Testis (tissue), 3 donors: ENCODE measurements around the gene HDAC9. TPM values are rescaled to one million over a fixed set of nuclear protein-coding genes. Genes with fewer than 3 reads are reported as not detected.

Experiments used
- DNase-seq: peaks from one replicate; pipeline ENCODE4 v3.0.0-alpha.2; 2019
- H3K27ac ChIP-seq, 2 donors: fragments of 200-600 bp; sonication (generic); one replicate each; pipeline ENCODE4 v1.5.1; 2019
- H3K27me3 ChIP-seq: fragments of 200-600 bp; sonication (generic); one replicate; pipeline ENCODE4 v1.5.1; 2019
- H3K36me3 ChIP-seq: fragments of 200-600 bp; sonication (generic); one replicate; pipeline ENCODE4 v1.5.1; 2017; ENCODE audit warnings: low read depth; ENCODE audit errors: missing control alignments
- H3K4me1 ChIP-seq: fragments of 200-600 bp; sonication (generic); one replicate; pipeline ENCODE4 v1.5.1; 2019
- H3K4me3 ChIP-seq, 2 donors: fragments of 200-600 bp; sonication (generic); one replicate each; pipeline ENCODE4 v1.5.1; 2017 to 2019
- H3K9me3 ChIP-seq: fragments of 200-600 bp; sonication (generic); one replicate; pipeline ENCODE4 v1.5.1; 2017
- CTCF ChIP-seq, 3 experiments: fragments of 450-650 bp in 2 of 3; fragments of 200-600 bp in 1 of 3; sonication (generic) in 1 of 3; IDR thresholded peaks; one replicate each; pipeline ENCODE4 v1.5.1; 2016 to 2019; ENCODE audit warnings: antibody characterized with exemption in 3 of 3, mild to moderate bottlenecking in 2 of 3, moderate library complexity in 1 of 3
- POLR2A ChIP-seq: fragments of 450-650 bp; IDR thresholded peaks from one replicate; pipeline ENCODE4 v1.6.1; 2017; ENCODE audit warnings: antibody characterized with exemption, mild to moderate bottlenecking, moderate library complexity
- WGBS, 2 donors: methylation state at CpG; one replicate each; pipeline ENCODE4 v1.1.5; 2018; 5-methylcytosine and 5-hydroxymethylcytosine counted together
- intact Hi-C: fragments of 100-400 bp; cut with DNase I; formaldehyde crosslinking; loops from one replicate; pipeline ENCODE4 v1.15.1; 2023; ENCODE audit warnings: low total_unique reads
- polyA plus RNA-seq: library from polyadenylated mRNA; stranded (reverse); fragments of 350-450 nt; fragmentation: Illumina TruSeq; extraction: RNeasy Lipid Tissue Mini Kit (QIAGEN cat#74804); gene quantifications from one replicate; pipeline ENCODE4 v1.2.3, GENCODE V29; 2014; ENCODE audit warnings: low read depth, low replicate concordance; ENCODE audit not compliant: insufficient read depth
- total RNA-seq, 2 donors: library from RNA; depleted of rRNA; stranded (reverse); fragments of >200 nt; gene quantifications; one replicate each; pipeline ENCODE4 v1.2.3, GENCODE V29; 2016

The HDAC9 gene
- total and polyA plus RNA-seq, 3 donors from 2014 or later, result 30.6 to 35.5 (median 35.4) TPM

DNA sequence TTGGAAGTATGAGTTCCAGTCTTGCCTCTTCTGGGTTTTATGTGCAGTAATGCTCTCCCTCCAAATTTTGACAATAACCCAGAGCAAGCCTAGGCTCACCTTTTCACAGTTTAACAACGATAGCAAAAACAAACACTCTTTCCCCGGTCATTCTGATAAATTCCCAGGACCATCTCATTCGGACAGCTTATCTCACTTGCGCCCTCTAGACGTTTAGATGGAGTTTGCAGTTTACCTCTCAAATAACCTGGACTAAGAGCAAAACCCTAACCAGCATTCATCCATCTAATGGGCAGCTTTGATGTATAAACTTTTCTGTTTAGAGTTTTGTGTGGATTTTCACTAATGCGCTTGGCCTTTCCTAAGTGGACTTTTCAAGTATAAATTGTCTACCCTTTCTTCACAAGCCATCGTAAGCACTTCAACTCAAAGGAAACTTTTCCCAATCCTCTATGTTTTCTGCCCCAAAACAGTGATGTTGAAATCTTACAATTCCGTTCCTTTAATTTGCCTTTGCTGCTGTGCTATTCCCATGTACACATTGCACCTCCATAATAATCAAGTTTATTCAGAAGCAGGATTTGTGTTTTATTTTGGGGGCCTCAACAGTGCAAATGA lies 114.9 kb downstream of the HDAC9 start:
- DNase-seq, result peak; percentile 25
- Histone ChIP-seq H3K36me3 (no peaks in the 10 kb centered on the region), H3K4me1 (no peaks in the 10 kb centered on the region), H3K27ac (no peak overlapping the region), H3K4me3 (no peak overlapping the region), H3K9me3 (no peaks in the 10 kb centered on the region), H3K27me3 (no peaks in the 10 kb centered on the region)
- peak in 2 of 3 experiments; percentile 12 to 35 for TF ChIP-seq CTCF (IDR thresholded peaks at IDR 0.05)
- no peak for TF ChIP-seq POLR2A
- 54 to 65% methylated on average over 8 of the region's 8 CpGs for WGBS, 2 donors
- intact Hi-C loops, result no loop called here

DNA sequence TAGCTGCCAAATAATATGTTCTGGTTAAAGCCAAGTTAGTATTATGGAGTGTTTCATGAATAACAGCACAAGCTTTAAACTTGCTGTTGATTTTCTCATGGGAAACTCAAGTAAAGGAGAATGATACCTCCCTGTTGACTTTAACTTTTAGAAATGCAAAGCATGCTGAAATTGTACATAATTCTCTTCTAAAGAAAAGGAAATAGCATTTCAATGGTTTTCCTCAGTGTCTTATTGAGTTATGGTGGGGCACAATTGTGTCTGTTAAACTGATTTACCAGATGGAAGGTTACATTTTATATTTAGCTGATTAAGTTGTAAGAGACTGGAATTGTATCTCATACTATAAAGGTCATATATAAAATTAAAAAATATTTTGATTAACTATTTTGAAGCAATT lies 119.3 kb downstream of the HDAC9 start:
- no peak overlapping the region for H3K27ac ChIP-seq
- no peaks in the 10 kb centered on the region for H3K27me3 ChIP-seq
- H3K9me3 ChIP-seq, result no peaks in the 10 kb centered on the region
- no peak for DNase-seq
- H3K4me3 ChIP-seq, result no peak overlapping the region
- TF ChIP-seq CTCF (IDR thresholded peaks at IDR 0.05), result no peak
- TF ChIP-seq POLR2A, result no peak
- no peaks in the 10 kb centered on the region for H3K4me1 ChIP-seq
- H3K36me3 ChIP-seq, result no peaks in the 10 kb centered on the region
- intact Hi-C loops, result no loop called here

- TF ChIP-seq POLR2A (no peak), CTCF (IDR thresholded peaks at IDR 0.05) (no peak)
- no peak for DNase-seq
- Histone ChIP-seq H3K27me3 (no peaks in the 10 kb centered on the region), H3K36me3 (no peaks in the 10 kb centered on the region), H3K9me3 (no peaks in the 10 kb centered on the region), H3K27ac (no peak overlapping the region), H3K4me1 (no peaks in the 10 kb centered on the region), H3K4me3 (no peak overlapping the region)
- intact Hi-C loops, result no loop called here
- 86 to 91% methylated on average over 1 of the region's 1 CpG for WGBS, 2 donors
These were observed 123.8 kb downstream of the HDAC9 start for GRCh38 chr7:18619311-18619710.

- TF ChIP-seq CTCF (IDR thresholded peaks at IDR 0.05), result no peak
- TF ChIP-seq POLR2A, result no peak
- WGBS, 2 donors, result 88 to 98% methylated on average over 3 of the region's 3 CpGs
- Histone ChIP-seq H3K4me3 (no peak overlapping the region), H3K36me3 (no peaks in the 10 kb centered on the region), H3K4me1 (no peaks in the 10 kb centered on the region), H3K9me3 (no peaks in the 10 kb centered on the region), H3K27me3 (no peaks in the 10 kb centered on the region), H3K27ac (no peak overlapping the region)
- intact Hi-C loops, result no loop called here
- DNase-seq, result no peak
These were observed 127.8 kb downstream of the HDAC9 start for GRCh38 chr7:18623389-18623788.

- H3K9me3 ChIP-seq, result no peaks in the 10 kb centered on the region
- WGBS, 2 donors, result 35 to 61% methylated on average over 1 of the region's 1 CpG
- H3K36me3 ChIP-seq, result no peaks in the 10 kb centered on the region
- H3K4me3 ChIP-seq, result no peak overlapping the region
- H3K27ac ChIP-seq, result no peak overlapping the region
- intact Hi-C loops, result no loop called here
- H3K27me3 ChIP-seq, result no peaks in the 10 kb centered on the region
- TF ChIP-seq POLR2A (no peak), CTCF (IDR thresholded peaks at IDR 0.05) (no peak)
- DNase-seq, result no peak
- H3K4me1 ChIP-seq, result no peaks in the 10 kb centered on the region
These were observed 128.9 kb downstream of the HDAC9 start for GRCh38 chr7:18624459-18624858.
